ENCODE results near the gene TMED3.

DNA sequence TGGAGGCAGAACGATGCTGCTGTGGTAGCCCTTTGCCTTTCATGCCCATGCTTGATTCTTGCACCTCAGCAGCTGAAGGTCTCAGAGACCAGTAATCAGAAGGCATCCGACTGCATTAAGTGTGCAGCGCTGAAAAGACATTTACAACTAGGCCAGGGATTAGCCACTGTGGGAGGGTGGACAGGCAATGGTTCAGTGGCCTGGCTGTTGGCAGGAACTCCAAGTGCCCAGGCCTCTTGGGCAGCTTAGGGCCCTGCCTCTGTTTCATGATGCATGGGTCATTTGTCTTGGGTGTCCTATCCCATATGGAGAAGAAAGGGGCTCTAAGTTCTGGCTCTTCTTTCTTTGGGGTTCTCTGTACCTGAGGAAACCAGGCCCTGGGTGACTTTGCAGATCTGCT is 11.4 kb downstream of the TMED3 start:
- TF ChIP-seq, protein P1, sequence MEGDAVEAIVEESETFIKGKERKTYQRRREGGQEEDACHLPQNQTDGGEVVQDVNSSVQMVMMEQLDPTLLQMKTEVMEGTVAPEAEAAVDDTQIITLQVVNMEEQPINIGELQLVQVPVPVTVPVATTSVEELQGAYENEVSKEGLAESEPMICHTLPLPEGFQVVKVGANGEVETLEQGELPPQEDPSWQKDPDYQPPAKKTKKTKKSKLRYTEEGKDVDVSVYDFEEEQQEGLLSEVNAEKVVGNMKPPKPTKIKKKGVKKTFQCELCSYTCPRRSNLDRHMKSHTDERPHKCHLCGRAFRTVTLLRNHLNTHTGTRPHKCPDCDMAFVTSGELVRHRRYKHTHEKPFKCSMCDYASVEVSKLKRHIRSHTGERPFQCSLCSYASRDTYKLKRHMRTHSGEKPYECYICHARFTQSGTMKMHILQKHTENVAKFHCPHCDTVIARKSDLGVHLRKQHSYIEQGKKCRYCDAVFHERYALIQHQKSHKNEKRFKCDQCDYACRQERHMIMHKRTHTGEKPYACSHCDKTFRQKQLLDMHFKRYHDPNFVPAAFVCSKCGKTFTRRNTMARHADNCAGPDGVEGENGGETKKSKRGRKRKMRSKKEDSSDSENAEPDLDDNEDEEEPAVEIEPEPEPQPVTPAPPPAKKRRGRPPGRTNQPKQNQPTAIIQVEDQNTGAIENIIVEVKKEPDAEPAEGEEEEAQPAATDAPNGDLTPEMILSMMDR (IDR thresholded peaks at IDR 0.05; ENCODE audit: insufficient read depth, low read depth, low read length), result no peak
- no peak for TF ChIP-seq EZH2 (IDR thresholded peaks at IDR 0.05; ENCODE audit: insufficient read depth, low read length)

All from astrocyte (in vitro differentiated cells and primary cell).